Muscle of leg (tissue), 11 donors: Measurements from ENCODE around the gene OR4C3. TPM values are rescaled to one million over a fixed set of nuclear protein-coding genes. Genes with fewer than 3 reads are reported as not detected.
"Not testable (repeated sequence)": the region's sequence is repeated elsewhere in the genome, so short reads cannot be mapped to it uniquely, and the experiment has no call there.

Experiments
- DNase-seq: peaks from one replicate; pipeline ENCODE4 v3.0.0; 2013
- H3K27ac ChIP-seq: one replicate; pipeline ENCODE4 v1.5.1; 2013; ENCODE audit warnings: mild to moderate bottlenecking, low read length, control low read depth
- H3K27me3 ChIP-seq: one replicate; pipeline ENCODE4 v1.6.1; 2013; ENCODE audit warnings: low read length; ENCODE audit not compliant: control insufficient read depth, insufficient read depth
- H3K36me3 ChIP-seq: one replicate; pipeline ENCODE4 v1.6.1; 2013; ENCODE audit warnings: low read length; ENCODE audit not compliant: control insufficient read depth, insufficient read depth
- H3K4me1 ChIP-seq: one replicate; pipeline ENCODE4 v1.6.1; 2013; ENCODE audit warnings: low read length; ENCODE audit not compliant: control insufficient read depth, insufficient read depth
- H3K4me3 ChIP-seq: one replicate; pipeline ENCODE4 v1.5.1; 2013; ENCODE audit warnings: low read length, control low read depth
- H3K9me3 ChIP-seq: replicated peaks from 2 replicates; pipeline ENCODE4 v1.6.1; 2013; ENCODE audit warnings: low read depth, low read length; ENCODE audit not compliant: control insufficient read depth
- WGBS: methylation state at CpG from one replicate; pipeline ENCODE4 v1.1.5; 2013; ENCODE audit warnings: missing lambda C conversion rate; ENCODE audit not compliant: insufficient coverage; 5-methylcytosine and 5-hydroxymethylcytosine counted together
- polyA plus RNA-seq, 8 donors: library from polyadenylated mRNA; unstranded; fragments of 120-200 nt; gene quantifications; one replicate each; pipeline versions ENCODE4 v1.2.1 to v1.2.3, GENCODE V29; 2013; ENCODE audit warnings: inconsistent platforms in 1 of 8, low replicate concordance in 1 of 8; ENCODE audit not compliant: insufficient read length in 8 of 8, insufficient read depth in 1 of 8
- total RNA-seq: library from RNA; stranded (reverse); fragments of 120-200 nt; gene quantifications from one replicate; pipeline ENCODE4 v1.2.4, GENCODE V29; 2013

OR4C3 gene
- total and polyA plus RNA-seq, 9 donors = not detected

GRCh38 chr11:48361289-48361688 is 36.6 kb downstream of the OR4C3 start:
- not testable (repeated sequence) for DNase-seq, H3K27me3 ChIP-seq, H3K36me3 ChIP-seq, H3K4me1 ChIP-seq, H3K27ac ChIP-seq, H3K4me3 ChIP-seq
- H3K9me3 ChIP-seq = peaks cover 17% of the 10 kb centered on the region
- 50% methylated on average over 1 of the region's 2 CpGs for WGBS

- H3K9me3 ChIP-seq = peaks cover 11% of the 10 kb centered on the region
- no peaks in the 10 kb centered on the region for H3K27me3 ChIP-seq
- no peaks in the 10 kb centered on the region for H3K36me3 ChIP-seq
- DNase-seq = no peak
- H3K27ac ChIP-seq = no peak within 1 kb of the TSS
- no CpG with 5 or more reads among the region's 2 CpGs for WGBS
- H3K4me1 ChIP-seq = no peaks in the 10 kb centered on the region
- H3K4me3 ChIP-seq = no peak within 1 kb of the TSS
These were observed 41.6 kb downstream of the OR4C3 start, which contains the start of gene OR4C5 for GRCh38 chr11:48366365-48366764. OR4C5 (minus strand) TSS chr11:48366465; CDS start chr11:48366465, 0 bp downstream.

Other genes starting within 250 kb of the OR4C3 start
- not detected for gene OR4B1, start 108.1 kb upstream of the OR4C3 start, total RNA-seq
- gene OR4B1, start 108.1 kb upstream of the OR4C3 start, polyA plus RNA-seq = not detected
- gene OR4X2, start 79.8 kb upstream of the OR4C3 start, total RNA-seq = not detected
- not detected for gene OR4X2, start 79.8 kb upstream of the OR4C3 start, polyA plus RNA-seq
- not detected for gene OR4X1, start 61.1 kb upstream of the OR4C3 start, total RNA-seq
- not detected for gene OR4X1, start 61.1 kb upstream of the OR4C3 start, polyA plus RNA-seq
- gene OR4S1, start 18.7 kb upstream of the OR4C3 start, total RNA-seq = not detected
- not detected for gene OR4S1, start 18.7 kb upstream of the OR4C3 start, polyA plus RNA-seq
- not detected for gene OR4C5, start 41.5 kb downstream of the OR4C3 start, total RNA-seq
- gene OR4C5, start 41.5 kb downstream of the OR4C3 start, polyA plus RNA-seq = not detected
- gene OR4A47, start 163.9 kb downstream of the OR4C3 start, total RNA-seq = not detected
- gene OR4A47, start 163.9 kb downstream of the OR4C3 start, polyA plus RNA-seq = not detected